T-helper 17 cell (primary cell): ENCODE results near the gene IL3. TPM values are rescaled to one million over a fixed set of nuclear protein-coding genes. Genes with fewer than 3 reads are reported as not detected.

ENCODE experiments used
- total RNA-seq, 4 donors: library from RNA in 2 of 4; stranded (reverse) in 2 of 4; gene quantifications; one replicate each; pipeline ENCODE4 v1.2.3 and lab custom pipeline; 2022 to 2026

IL3 gene
- total RNA-seq, 2 donors from 2014 or later = not detected

Other genes starting within 250 kb of the IL3 start
- 1 to 10 TPM in 1 of 2 donors, under 1 TPM in 1; 0.77 to 1.5 TPM for gene MEIKIN, start 115.0 kb upstream of the IL3 start, total RNA-seq
- 10 to 100 TPM; 18.0 to 22.2 TPM for gene ACSL6, start 49.0 kb upstream of the IL3 start, total RNA-seq
- gene CSF2, start 13.1 kb downstream of the IL3 start, total RNA-seq = not detected
- under 1 TPM in 1 of 2 donors, not detected in 1; 0.50 TPM for gene P4HA2, start 167.2 kb downstream of the IL3 start, total RNA-seq
- gene PDLIM4, start 197.0 kb downstream of the IL3 start, total RNA-seq = not detected
- under 1 TPM in 1 of 2 donors, not detected in 1; 0.70 TPM for gene SLC22A4, start 233.7 kb downstream of the IL3 start, total RNA-seq